Spinal cord (tissue), 10 donors: ENCODE data around the gene SERP2. TPM values are rescaled to one million over a fixed set of nuclear protein-coding genes. Genes with fewer than 3 reads are reported as not detected.
A peak's percentile ranks its signal among the peaks of the same experiment; 100 is the strongest.

Experiments used
- DNase-seq, 6 donors: peaks; one replicate each; pipeline versions ENCODE4 v3.0.0 to v3.0.0-alpha.2; 2013 to 2015; ENCODE audit warnings: low spot score in 6 of 6, low read depth in 4 of 6
- H3K27ac ChIP-seq: one replicate; pipeline ENCODE4 v1.5.1; 2013; ENCODE audit warnings: low read depth, low read length, control low read depth
- H3K27me3 ChIP-seq: one replicate; pipeline ENCODE4 v1.6.1; 2013; ENCODE audit warnings: low read length; ENCODE audit not compliant: control insufficient read depth, insufficient read depth
- H3K36me3 ChIP-seq: one replicate; pipeline ENCODE4 v1.6.1; 2013; ENCODE audit warnings: low read length; ENCODE audit not compliant: control insufficient read depth, insufficient read depth
- H3K4me1 ChIP-seq: one replicate; pipeline ENCODE4 v1.6.1; 2013; ENCODE audit warnings: low read length; ENCODE audit not compliant: control insufficient read depth, insufficient read depth
- H3K4me3 ChIP-seq: one replicate; pipeline ENCODE4 v1.5.1; 2013; ENCODE audit warnings: low read depth, low read length, control low read depth
- H3K9me3 ChIP-seq: one replicate; pipeline ENCODE4 v1.6.1; 2013; ENCODE audit warnings: low read length; ENCODE audit not compliant: control insufficient read depth, insufficient read depth
- WGBS: methylation state at CpG from one replicate; pipeline ENCODE4 v1.1.5; 2013; ENCODE audit warnings: missing lambda C conversion rate; ENCODE audit not compliant: insufficient coverage; 5-methylcytosine and 5-hydroxymethylcytosine counted together
- polyA plus RNA-seq, 2 donors: library from polyadenylated mRNA; unstranded; fragments of 120-200 nt; gene quantifications; one replicate each; pipeline ENCODE4 v1.2.1, GENCODE V29; 2013; ENCODE audit not compliant: insufficient read length in 2 of 2
- total RNA-seq, 2 donors: library from RNA; depleted of rRNA in 1 of 2; stranded (reverse); fragments of 120-200 nt in 1 of 2; fragments of >200 nt in 1 of 2; gene quantifications; one replicate each; pipeline versions ENCODE4 v1.2.3 to v1.2.4, GENCODE V29; 2013 to 2014
- donor health status: healthy.

SERP2 gene
- total and polyA plus RNA-seq, 4 donors, result 24.9 to 49.9 (median 38.1) TPM

GRCh38 chr13:44425041-44425814 is 51.6 kb downstream of the SERP2 start:
- H3K9me3 ChIP-seq, result no peaks in the 10 kb centered on the region
- H3K4me3 ChIP-seq, result no peak overlapping the region
- H3K27me3 ChIP-seq, result no peaks in the 10 kb centered on the region
- WGBS, result 57% methylated on average over 8 of the region's 9 CpGs
- peaks cover 3% of the 10 kb centered on the region for H3K36me3 ChIP-seq
- DNase-seq, result no peak
- no peak overlapping the region for H3K27ac ChIP-seq
- peaks cover 2% of the 10 kb centered on the region for H3K4me1 ChIP-seq

GRCh38 chr13:44425815-44426078 is 52.1 kb downstream of the SERP2 start:
- no peaks in the 10 kb centered on the region for H3K9me3 ChIP-seq
- no peak overlapping the region for H3K4me3 ChIP-seq
- no peak overlapping the region for H3K27ac ChIP-seq
- 86% methylated on average over 2 of the region's 2 CpGs for WGBS
- H3K4me1 ChIP-seq, result peaks cover 2% of the 10 kb centered on the region
- no peak for DNase-seq
- peaks cover 3% of the 10 kb centered on the region for H3K36me3 ChIP-seq
- H3K27me3 ChIP-seq, result no peaks in the 10 kb centered on the region

- Histone ChIP-seq H3K27me3 (no peaks in the 10 kb centered on the region), H3K9me3 (no peaks in the 10 kb centered on the region), H3K36me3 (peaks cover 3% of the 10 kb centered on the region), H3K4me1 (peaks cover 2% of the 10 kb centered on the region), H3K27ac (no peak overlapping the region), H3K4me3 (no peak overlapping the region)
- DNase-seq, result no peak
- WGBS, result 97% methylated on average over 3 of the region's 3 CpGs
Measured at GRCh38 chr13:44426461-44426860, 52.8 kb downstream of the SERP2 start.

- peak overlapping the region; percentile 18 for H3K27ac ChIP-seq
- no CpG with 5 or more reads among the region's 2 CpGs for WGBS
Measured at GRCh38 chr13:44429311-44429710, 55.7 kb downstream of the SERP2 start.

GRCh38 chr13:44431150-44431549 is 57.5 kb downstream of the SERP2 start:
- Histone ChIP-seq H3K4me3 (no peak overlapping the region), H3K27me3 (no peaks in the 10 kb centered on the region), H3K36me3 (peaks cover 8% of the 10 kb centered on the region), H3K4me1 (peaks cover 14% of the 10 kb centered on the region), H3K9me3 (no peaks in the 10 kb centered on the region), H3K27ac (no peak overlapping the region)
- DNase-seq, result no peak
- no CpG with 5 or more reads among the region's 4 CpGs for WGBS

More at GRCh38 chr13:44429311-44429710, 55.7 kb downstream of the SERP2 start:
- H3K4me3 ChIP-seq, result no peak overlapping the region
- H3K36me3 ChIP-seq, result peaks cover 4% of the 10 kb centered on the region
- no peaks in the 10 kb centered on the region for H3K27me3 ChIP-seq
- peak in 2 of 6 donors; percentile 24 to 47 for DNase-seq
- H3K9me3 ChIP-seq, result no peaks in the 10 kb centered on the region
- peaks cover 9% of the 10 kb centered on the region for H3K4me1 ChIP-seq

GRCh38 chr13:44432650-44433049 is 59.0 kb downstream of the SERP2 start:
- Histone ChIP-seq H3K36me3 (peaks cover 8% of the 10 kb centered on the region), H3K4me1 (peaks cover 14% of the 10 kb centered on the region), H3K27ac (peak overlapping the region; percentile 52), H3K27me3 (no peaks in the 10 kb centered on the region), H3K9me3 (no peaks in the 10 kb centered on the region), H3K4me3 (peak overlapping the region; percentile 3)
- WGBS, result 43% methylated on average over 5 of the region's 5 CpGs
- peak in 2 of 6 donors; percentile 44 to 52 for DNase-seq

GRCh38 chr13:44433863-44434765 is 60.5 kb downstream of the SERP2 start:
- no peaks in the 10 kb centered on the region for H3K9me3 ChIP-seq
- WGBS, result 40% methylated on average over 3 of the region's 15 CpGs
- peak overlapping the region; percentile 98 for H3K4me3 ChIP-seq
- DNase-seq, result peak in 1 of 6 donors; percentile 53
- H3K27me3 ChIP-seq, result no peaks in the 10 kb centered on the region
- peaks cover 8% of the 10 kb centered on the region for H3K36me3 ChIP-seq
- H3K27ac ChIP-seq, result peak overlapping the region; percentile 99
- H3K4me1 ChIP-seq, result peaks cover 11% of the 10 kb centered on the region

- WGBS, result 0% methylated on average over 3 of the region's 4 CpGs
- H3K27me3 ChIP-seq, result no peaks in the 10 kb centered on the region
- no peak for DNase-seq
- H3K36me3 ChIP-seq, result peaks cover 8% of the 10 kb centered on the region
- peak overlapping the region; percentile 98 for H3K4me3 ChIP-seq
- peak overlapping the region; percentile 99 for H3K27ac ChIP-seq
- peaks cover 11% of the 10 kb centered on the region for H3K4me1 ChIP-seq
- no peaks in the 10 kb centered on the region for H3K9me3 ChIP-seq
Measured at GRCh38 chr13:44434766-44435141, 61.1 kb downstream of the SERP2 start.

GRCh38 chr13:44435142-44435918 is 61.7 kb downstream of the SERP2 start:
- DNase-seq, result peak; percentile 96 to 100 (median 98)
- no peaks in the 10 kb centered on the region for H3K9me3 ChIP-seq
- H3K36me3 ChIP-seq, result peaks cover 8% of the 10 kb centered on the region
- H3K27ac ChIP-seq, result peak overlapping the region; percentile 99
- peak overlapping the region; percentile 98 for H3K4me3 ChIP-seq
- WGBS, result 0% methylated on average over 41 of the region's 51 CpGs
- no peaks in the 10 kb centered on the region for H3K27me3 ChIP-seq
- H3K4me1 ChIP-seq, result peaks cover 14% of the 10 kb centered on the region
